HG02759 (cell line): ENCODE data around the gene TEX29.

Source experiments
- ATAC-seq: cut with Tn5 transposase; IDR thresholded peaks from one replicate; pipeline ENCODE4 v1.9.1; 2021; ENCODE audit warnings: mild to moderate bottlenecking, moderate library complexity; ENCODE audit not compliant: unreplicated experiment

Gene TEX29

DNA sequence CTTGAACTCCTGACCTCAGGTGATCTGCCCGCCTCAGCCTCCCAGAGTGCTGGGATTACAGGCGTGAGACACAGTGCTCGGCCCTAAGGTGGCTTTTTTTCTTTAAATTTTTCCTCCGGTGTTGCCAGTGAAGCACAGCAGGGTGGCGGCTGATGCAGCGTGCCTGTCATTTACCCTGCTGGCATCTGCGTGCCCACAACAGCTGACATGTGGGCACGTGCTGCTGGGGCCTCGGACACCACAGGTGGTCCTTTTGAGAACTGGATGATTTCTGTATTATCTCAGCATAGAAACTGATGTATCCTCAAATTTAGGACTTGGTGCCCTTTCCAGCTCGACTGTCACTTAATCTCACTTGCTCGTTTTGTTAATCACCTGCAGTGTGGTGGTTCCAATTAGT lies 31.2 kb upstream of the TEX29 start:
- no peak for ATAC-seq

DNA sequence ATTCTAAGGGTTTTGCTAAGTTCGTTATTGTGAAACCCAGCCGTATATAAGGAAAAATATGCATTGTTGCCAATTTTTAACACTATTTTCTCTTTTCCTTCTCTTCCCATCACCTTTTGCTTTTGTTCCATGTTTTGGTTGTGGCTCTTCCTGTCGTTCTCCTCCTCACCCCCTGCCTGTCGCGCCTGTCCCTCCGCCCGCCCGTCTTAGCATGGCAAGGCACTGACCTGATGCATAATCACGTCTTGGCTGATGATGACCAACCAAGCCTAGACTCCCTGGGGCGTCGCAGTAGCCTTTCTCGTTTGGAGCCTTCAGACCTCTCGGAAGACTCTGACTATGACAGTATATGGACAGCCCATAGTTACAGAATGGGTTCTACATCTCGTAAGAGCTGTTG lies 28.5 kb upstream of the TEX29 start:
- ATAC-seq = no peak

DNA sequence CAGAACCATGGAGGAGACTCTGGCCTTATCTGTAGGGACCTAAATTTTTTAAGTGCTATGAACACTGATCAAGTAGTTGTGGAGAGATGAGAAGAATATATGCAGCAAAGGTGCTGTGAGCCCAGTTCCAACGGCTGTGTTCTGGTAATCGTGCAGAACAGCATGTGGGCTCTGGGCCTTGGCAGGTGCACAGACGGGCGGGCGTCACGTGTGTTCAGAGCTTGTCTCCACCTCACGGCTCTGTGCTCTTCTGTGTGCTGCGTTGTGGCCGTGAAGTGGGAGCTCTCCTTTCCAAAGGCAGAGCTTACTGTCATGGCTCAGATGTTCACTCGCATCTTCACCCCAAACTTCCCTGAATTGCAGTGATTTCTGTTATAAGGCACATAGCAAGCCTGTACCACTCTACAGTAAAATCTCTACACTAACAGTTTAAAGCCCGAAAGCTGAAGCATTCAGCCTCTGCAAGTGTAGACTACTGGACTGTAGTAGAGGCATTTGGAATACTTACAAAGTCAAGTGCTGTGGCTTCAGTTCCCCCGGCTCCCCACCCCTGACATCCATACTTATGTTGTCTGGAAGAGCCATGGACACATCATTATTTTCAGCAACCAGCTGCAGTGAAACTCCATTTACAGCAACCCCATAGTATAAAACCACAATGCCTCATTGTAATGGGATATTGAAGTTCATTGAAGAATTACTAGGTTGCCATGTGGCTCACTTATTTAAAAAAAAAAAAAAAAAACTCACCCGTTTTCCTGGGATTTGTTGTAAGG lies 27.5 kb upstream of the TEX29 start:
- ATAC-seq = no peak

DNA sequence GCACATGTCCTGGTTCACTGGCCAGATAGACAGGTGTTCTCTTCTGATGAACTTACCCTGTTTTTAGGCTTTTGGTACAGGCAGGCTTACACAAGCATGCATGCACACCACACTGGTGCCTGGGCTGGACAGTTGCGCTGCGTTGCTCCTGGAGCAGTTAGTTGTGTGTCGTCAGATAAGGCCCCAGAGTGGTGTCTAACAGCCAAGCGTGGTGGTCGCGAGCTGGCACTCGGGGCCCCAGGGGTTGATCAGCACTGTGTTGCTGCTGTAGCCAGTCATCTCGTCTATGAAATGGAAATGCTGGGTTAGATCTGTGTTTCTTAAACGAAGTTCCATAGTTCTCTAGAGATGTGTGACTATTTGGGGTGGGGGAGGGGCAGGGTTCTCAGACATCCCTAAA lies 24.6 kb upstream of the TEX29 start:
- no peak for ATAC-seq

DNA sequence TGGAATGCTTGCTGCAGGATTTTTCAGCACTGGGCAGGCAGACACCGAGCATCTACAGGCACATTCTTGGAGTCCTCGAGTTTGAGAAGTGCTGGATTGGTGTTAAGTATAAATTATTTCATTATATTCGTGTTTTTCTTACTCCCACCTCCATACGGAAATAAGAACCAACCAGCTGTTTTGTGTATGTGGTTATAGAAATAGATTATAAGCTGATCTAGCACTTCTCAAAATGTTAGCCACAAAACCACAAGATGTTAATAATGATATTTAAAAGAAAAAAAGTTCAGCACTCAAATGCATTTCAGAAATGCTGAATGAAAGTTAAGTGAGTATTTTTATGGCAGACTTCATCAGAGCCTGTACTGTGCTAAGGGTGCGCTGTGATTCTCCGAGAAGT lies 24.0 kb upstream of the TEX29 start:
- ATAC-seq = no peak

DNA sequence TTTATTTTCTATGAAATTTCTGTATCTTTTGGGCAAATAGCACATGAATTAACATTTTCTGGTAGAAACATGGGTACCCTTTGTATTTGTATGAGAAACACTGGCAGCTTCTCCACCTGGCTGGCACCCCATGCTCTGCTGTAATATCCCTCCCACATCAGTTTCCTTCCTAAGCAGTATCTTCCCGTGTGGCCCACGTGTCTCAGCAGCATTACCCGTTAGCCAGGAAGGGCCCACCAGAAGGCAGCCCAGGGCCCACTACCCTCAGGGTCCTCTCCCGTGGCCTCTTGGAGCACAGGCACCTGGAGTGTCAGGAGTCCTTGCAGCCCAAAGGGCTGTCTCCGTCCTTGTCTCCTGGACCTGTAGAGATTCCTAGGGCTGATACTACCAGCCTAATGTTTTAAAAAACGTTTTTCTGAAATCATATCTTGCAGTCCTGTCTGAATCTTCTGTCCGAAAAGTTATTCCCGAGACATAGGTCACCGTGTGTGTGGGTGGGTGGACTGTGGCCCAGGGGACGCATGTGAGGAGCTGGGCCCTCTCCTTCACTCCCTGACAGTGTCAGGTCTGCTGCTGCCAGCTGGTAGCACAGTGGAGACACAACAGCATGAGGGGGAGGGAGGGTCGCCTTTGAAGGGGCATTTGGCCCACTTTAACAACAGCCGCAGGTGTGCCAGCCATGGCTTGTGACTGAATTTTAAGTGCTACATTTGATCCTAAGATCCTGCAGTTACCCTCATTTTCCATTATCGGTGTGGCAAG lies 22.0 kb upstream of the TEX29 start:
- no peak for ATAC-seq

DNA sequence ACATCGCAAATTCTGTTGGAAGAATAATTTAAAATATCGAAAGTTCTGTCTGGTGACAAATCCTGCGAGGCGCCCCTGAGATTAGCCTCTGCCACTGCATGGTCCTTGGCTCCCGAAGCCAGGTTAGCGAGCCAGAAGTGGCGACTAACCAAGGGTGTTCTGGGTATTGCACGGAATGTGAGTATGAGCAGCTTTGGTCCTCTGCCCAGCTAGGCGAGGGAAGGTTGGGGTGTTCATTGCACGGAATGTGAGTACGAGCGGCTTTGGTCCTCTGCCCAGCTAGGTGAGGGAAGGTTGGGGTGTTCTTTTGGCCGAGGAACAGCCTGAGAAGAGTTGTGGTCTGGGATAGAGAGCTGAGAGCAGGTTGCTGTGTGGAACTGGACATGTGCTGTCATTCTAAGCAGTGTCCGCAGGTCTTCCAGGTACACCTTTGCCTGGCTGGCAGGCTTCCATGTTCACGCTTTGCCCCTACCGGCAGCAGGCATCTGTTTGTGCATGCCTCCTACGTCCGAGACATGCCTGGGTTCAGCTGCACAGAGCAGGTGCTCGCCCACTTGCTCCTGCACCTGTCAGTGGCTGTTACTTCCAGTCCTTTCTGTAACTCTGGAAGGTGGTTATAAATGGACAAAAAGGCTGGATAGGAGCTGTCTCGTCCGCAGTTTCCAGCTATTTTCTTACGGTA lies 18.3 kb upstream of the TEX29 start:
- ATAC-seq = no peak

DNA sequence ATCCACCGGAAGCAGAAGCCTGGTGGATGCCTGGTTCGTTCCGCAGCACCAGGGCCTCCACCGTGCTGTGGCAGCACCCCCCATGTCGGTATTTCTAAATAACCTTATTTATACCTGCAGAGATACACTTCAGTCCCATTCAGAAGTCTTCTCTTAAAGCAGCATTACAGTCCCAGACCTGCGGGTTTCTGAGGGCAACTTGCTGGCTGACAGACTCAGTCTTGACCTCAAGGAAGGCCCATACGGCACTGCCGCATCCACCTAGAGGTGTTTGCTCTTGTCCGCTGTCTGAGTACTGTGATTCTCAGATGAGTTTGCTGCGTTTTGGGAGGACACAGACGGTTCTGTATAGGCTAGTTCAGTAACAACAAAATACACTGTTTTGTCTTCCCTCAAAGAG lies 16.9 kb upstream of the TEX29 start:
- ATAC-seq = no peak

DNA sequence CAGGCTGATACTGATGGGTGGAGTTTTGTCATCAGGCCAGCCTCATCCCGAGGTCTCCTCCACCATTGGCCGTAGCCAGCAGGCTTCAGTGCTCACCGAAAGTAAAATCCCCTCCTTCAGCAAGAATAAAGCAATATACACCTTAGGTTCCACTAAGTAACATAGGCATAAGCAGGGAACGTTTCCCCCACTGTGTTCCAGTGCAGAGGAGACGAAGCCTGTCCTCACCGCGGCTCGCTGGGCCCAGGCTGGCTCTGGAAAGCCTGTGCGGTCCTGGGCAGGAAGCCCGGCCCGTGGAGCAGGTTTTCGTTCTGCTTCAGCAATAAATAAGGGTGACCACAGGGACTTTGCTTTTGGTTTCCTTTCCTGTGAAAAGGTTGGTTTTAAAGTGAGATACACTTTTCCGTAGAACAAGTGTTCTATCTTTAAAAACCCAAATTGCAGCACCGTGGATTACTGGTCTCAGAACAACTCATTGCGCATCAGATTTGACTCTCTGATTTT lies 16.3 kb upstream of the TEX29 start:
- peak; percentile 92 for ATAC-seq

DNA sequence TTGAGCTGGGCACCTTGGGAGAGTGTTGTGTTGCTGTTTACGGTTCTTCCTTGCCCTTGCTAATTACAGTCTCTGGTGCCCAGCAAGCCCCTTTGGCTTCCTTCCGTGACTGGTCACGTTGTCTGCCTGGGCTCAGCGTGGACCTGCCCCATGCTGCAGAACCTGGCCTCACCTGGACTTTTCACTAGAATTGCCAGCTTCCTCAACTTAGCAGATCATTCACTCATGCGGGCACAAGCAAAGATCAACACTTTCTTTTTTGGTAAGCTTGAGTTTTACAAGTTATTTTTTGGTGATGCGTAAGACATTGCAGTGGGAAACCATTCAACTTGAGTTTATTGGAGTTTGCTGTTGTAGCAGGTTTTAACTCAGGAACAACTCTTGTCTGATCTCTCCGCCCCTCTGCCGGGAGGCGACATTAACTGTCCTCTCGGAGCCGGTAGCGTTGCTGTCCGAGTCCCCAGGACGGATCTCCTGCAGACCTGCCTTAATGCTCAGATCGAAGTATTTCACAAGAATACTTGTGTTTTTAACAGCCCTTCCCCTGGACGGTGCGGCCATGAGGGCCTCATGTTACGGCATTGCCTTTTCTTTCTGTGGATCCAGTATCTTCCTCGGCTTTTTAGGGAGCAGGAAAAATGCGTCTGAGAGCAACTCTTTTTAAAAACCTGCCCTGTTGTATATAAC lies 15.7 kb upstream of the TEX29 start:
- ATAC-seq = no peak

DNA sequence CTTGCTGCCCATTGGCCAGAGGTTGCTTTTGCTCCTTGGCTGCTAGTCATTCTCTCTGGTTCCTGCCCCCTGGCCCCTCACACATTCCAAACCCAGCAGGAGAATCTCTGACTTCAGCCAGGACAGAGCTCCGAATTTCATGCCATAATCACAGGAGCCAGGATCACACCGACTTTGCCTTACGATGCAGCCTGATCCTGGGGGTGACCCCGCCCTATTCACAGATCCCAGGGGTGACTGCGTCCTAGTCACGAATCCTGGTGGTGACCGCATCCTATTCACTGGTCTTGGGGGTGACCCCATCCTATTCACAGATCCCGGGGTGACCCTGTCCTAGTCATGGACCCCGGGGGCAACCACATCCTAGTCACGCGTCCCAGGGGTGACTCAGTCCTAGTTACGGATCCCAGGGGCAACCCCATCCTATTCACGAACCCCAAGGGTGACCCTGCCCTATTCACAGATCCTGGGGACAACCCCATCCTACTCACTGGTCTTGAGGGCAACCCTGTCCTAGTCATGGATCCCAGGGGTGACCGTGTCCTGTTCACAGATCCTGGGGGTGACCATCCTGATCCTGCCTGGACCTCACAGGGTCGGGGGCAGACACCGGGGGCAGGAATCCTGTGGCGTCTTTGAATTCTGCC lies 7.4 kb upstream of the TEX29 start:
- ATAC-seq = no peak

DNA sequence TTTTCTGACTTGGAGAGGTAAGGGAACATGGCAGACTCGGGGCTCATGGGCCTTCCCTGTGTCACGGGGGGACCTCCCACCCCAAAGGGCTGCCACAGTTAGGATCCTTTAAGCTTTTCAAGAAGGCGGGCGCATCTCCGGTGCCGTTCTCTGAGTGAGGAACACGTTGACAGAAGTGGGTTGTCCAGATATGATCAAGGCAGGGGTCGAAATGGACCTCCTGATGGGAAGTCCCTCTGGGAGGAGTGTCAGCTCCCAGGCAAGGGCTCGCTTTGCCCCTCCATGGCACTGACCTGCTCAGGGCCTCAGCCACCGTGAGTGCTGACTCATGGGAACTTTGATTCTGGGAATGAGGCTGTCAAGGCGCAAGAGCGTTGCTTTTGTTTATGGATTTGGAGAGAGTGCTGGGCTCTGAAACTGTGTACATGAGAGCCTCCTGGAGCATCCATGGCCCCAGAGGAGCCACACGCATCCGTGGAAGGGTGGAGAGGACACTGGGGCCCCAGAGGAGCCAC lies 6.5 kb upstream of the TEX29 start:
- no peak for ATAC-seq

DNA sequence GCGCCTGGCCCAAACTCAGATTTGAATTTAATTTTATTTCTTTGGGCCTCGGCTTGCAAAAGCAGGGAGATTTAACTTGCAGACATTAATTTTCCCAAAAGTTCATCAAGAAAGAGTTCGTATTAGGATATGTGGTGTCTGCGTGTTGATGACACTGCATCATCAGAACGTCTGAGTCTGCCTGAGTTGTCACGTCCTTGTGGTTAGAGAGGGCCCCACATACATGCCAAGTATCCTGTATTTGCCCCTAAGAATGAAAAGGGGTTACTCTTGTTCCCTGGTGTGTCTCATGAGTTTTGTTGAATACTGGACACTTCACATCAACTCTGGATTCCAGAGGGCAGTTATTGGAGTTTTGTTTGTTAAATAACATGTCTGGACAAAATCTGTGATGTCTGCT lies 5.6 kb upstream of the TEX29 start:
- ATAC-seq = no peak

DNA sequence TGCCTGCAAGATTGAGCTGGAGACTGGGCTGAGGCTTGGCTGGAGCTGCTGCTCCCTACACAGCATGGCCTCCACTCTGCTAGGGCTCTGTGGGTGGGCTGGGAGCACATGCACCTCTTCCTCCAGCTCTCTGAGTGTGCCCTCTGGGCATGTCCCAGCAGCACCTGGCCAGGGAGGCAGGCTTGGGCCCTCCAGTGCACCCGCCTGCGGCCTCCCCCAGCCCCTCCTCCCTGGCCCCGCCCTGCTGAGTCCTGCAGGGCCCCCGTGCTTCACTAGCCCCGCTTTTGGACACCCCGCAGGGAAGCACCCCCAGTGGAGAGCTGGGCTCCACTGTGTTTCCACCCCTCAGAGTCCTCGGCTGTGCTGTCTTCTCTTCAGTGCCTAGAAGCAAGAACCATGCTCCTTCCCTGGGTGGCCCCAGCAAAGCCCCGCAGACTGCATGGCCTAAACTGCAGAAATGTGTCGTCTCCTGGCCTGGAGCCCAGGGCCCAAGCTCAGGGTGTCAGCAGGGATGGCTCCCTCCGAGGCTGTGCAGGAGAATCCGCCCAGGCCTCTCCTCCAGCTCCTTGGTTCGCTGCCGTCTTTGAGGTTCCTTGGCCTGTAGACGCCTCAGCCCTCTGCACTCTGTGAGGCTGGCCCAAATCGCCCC lies 5.0 kb upstream of the TEX29 start:
- no peak for ATAC-seq

DNA sequence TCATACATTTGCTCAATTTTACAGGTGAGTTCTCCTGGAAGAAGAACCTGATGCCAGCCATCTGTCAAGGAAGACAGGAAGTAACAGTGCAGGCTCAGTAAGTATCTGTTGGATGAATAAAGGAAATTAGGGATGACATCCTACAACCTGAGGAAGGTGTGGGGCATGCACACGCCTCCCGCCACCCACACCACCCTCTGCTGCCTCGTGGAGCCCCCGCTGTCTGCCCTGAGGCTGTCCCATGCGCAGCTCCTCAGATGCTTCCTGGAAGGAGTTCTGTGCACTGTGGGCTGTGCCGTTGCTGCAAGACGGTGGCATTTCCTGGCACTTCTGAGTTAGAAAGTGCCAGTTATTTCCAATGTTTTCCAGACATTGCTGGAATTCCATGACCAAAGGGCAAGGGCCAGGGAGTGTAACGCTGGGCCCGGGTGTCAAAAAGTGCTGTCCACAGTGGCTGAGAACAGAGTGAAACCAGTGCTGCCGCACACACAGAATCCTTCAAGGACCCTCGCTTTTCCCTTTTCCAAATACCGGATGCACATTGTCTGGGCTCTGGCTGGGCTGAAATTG lies 4.2 kb upstream of the TEX29 start:
- no peak for ATAC-seq

DNA sequence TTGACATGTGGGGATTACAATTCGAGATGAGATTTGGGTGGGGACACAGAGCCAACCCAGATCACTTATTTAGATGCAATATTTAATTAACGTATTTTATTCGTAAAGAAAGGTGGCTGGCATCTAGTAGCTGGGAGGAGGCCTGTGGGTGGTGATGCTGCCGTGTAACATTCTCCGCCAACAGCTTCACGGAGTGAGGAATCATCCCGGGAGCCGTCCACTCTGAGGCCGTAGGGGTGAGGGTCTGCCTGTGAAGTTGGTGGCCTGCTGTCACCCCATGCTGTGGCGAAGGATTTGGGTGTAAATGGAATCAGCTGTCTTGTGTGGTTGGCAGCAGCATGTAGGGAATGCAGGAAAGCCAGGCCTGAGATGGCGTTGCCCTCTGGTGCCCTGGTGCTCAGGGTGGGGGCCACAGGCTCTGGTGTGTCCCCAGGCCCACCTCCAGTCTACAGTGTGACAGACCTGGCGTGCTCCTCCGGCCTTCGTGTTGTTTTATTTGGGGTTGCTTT lies 3.3 kb upstream of the TEX29 start:
- no peak for ATAC-seq

DNA sequence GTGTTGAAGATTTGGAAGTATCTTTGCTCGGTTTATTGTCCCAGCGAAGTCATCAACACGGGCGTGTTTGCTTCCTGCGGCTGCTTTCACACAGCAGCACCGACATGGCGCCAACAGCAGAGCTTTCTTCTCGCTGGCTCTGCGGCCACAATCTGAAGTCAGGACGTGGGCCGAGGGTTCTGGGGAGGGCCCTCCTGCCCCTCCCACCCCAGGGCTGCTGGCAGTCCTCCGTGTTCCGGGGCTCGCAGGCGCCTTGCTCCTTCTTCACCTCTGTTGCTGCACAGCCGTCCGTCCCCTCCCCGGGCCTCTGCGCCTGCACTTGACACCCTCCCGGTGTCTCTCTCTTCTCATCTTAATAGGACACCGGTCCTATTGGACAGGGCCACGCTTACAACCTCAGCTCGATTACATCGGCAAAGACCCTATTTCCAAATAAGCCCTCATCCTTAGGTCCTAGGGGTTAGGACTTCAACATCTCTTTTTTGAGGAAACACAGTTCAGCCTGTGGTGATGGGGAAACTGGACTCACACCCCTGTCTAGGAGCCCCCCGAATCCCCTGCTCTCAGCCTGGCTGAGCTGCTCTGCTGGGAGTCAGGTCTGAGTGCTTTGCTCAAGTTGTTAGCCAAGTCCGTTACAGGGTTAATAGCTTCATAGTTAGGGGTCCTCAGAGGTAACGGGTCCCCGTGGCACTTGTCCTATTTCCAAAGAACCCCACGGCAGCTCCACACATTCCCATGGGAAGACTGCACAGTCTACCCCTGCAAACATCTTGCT lies 2.7 kb upstream of the TEX29 start:
- no peak for ATAC-seq

DNA sequence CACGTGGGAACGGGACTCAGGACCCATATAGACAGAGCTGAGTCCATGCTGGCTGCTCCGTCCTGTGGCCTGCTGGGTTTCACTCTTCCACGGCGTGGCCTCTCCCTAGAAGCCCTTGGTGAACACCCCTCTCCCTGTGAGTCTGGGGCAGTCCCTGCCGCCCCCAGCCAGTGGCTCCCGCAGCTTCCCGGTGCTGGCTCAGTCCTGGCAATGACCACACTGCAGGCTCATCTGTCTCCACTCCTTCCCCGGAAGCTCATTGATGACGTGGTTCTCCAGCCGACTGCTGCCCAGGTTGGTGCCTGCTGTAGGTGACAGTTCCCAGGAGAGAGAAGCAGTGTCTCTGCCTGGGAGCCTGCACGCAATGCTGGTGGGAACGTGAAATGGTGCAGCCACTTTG lies 2.1 kb upstream of the TEX29 start:
- ATAC-seq = no peak

DNA sequence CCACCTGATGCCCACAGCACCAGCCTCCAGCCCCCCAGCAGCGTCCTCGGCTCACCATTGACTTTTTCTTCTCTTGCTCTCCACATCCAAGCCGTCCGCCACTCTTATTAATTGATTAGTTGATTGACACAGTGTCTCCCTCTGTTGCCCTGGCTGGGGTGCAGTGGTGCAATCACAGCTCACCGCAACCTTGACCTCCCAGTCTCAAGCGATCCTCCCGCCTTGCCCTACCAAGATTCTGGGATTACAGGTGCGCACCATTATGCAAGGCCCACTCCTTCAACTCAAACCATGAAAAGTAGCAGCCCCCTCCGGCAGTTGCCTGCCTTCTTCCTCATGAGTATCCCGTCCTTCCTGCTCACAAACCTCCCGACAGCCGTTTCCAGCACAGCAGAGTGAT lies 921 bp upstream of the TEX29 start:
- no peak for ATAC-seq
